ENCODE data around the gene INPP5D.
"Not testable (repeated sequence)": the region's sequence is repeated elsewhere in the genome, so short reads cannot be mapped to it uniquely, and the experiment has no call there.

INPP5D gene

GRCh38 chr2:233056961-233057605 lies 3.1 kb upstream of the INPP5D start:
- no peak for DNase-seq

- no peak for DNase-seq
Measured at GRCh38 chr2:233058717-233059546, 1.2 kb upstream of the INPP5D start.

DNA sequence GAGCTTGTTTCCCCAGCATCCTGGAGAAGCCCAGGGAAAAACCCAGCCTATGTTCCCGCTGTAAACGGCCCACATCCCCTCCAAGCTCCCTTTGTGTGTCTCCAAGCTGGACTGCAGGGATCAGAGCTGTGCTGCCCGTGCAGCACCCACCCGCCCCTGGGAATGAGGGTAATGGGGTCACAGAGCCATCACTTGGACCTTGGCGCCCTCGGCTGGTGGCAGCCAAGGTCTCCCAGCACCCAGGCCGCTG lies 670 bp upstream of the INPP5D start:
- no peak for DNase-seq

DNA sequence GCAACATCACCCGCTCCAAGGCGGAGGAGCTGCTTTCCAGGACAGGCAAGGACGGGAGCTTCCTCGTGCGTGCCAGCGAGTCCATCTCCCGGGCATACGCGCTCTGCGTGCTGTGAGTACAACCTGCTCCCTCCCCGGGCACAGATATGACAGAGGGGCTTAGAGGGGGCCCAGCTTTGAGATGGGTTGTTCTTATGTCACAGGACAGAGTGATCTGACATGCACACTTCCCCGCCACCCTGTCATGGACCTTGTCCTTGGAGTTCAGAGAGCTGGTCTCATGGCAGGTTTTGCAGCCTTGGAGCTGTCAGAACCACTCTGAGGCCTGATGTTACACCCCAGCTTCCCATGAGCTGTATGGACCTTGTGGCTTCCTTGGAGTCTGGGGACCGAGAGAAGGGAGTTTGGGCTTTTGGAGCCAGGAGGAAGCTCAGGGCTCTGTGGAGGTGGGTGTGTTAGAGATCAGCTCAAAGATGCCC lies 398 bp downstream of the INPP5D start:
- DNase-seq = no peak

DNA sequence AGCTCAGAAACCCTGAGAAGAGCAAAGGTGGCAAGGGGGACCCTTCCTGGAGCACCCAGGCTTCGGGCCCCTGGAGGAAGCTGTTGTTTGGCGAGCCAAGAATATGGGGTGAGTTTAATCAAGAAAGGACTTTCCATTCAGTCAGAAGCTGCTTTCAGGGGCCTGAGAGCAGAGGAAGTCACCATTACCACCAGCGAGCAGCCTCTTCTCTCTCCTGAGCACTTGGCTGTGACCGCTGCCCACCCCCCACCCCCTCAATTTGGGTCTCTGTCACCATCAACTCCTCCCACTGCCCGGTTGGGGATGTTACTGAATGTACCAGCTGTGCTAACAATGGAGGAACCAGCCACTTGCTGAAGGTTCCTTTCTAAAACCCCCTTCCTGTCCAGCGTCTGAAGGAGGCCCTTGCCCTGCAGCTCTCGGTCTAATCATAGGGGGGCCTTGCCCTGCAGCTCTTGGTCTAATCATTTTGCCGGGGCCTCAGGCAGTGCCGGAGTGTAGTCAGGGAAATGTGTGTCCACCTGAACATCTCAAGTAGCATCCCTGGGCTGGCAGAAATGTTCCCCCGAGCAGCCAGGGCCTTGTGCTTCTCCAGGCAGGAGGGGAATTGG lies 943 bp downstream of the INPP5D start:
- DNase-seq = no peak

GRCh38 chr2:233061591-233062450 lies 1.7 kb downstream of the INPP5D start:
- no peak for DNase-seq

- DNase-seq = no peak
Measured at GRCh38 chr2:233062451-233062850, 2.3 kb downstream of the INPP5D start.

GRCh38 chr2:233062946-233063268 lies 2.8 kb downstream of the INPP5D start:
- no peak for DNase-seq

DNA sequence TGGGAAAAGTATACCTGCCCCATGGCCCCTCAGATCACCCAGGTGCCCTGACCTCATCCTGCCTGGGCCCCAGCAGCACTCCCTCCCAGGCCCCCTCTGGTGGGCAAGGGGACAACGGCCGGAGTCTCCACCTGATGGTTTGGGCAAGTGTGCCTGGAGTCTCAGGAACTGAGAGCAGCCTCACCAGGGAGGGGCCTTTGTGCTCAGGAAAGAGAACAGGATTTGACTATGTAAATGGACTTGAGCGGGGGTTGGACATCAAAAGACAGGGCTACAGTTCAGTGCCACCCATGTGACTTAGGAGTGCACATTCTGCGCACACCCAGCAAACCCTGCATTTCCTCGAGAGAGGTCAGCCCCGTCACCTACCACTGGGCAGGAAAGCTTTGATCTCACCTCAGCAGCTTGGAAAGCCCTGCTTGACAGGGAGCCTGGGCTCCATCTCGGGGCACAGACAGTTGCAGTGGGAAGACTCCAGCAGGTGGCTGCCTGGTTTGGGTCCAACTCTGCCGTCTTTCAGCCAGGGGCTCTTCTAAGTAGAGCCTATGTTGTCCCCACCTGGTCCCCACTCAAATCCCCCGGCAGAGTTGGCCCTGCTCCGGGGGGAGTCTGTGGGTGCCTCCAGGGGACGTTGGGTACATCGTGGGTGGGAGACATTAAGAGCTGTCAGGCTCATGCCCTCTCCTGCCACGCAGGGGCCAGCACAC lies 3.3 kb downstream of the INPP5D start:
- DNase-seq = no peak

- DNase-seq = no peak
Measured at GRCh38 chr2:233063976-233064411, 3.9 kb downstream of the INPP5D start.

DNA sequence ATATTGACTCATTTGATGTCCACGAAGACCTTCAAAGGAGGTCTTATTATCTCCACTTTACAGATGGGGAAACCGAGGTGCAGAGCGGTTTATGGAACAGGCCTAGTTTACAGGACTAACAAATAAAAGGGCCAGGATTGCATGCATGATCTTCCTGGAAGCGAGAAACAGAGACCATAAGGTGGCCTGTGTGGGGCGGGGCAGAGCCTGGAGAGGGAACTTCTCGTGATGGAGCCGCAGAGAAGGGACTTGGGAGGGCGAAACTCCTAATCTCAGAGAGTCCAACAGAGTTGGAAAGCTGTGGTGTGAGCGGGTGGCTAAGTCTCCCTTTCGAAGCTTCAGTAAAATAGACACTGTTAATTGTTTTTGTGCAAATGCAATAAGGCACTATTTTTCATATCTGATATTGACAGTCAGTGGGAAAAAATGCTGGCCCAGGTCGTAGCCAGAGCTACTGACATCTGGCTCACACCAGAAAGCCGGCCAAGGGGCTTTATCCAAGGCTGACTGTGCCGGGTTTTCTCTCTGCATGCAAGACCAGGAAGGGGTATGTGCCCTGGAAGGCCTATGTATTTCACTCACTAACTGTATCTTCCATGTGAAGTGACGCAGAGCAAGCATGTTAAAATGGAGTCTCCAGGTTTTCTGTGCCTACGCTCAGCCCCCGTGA lies 4.5 kb downstream of the INPP5D start:
- DNase-seq = no peak

GRCh38 chr2:233065200-233065589 lies 5.1 kb downstream of the INPP5D start:
- not testable (repeated sequence) for DNase-seq

- DNase-seq = no peak
Measured at GRCh38 chr2:233065954-233066470, 5.9 kb downstream of the INPP5D start.

DNA sequence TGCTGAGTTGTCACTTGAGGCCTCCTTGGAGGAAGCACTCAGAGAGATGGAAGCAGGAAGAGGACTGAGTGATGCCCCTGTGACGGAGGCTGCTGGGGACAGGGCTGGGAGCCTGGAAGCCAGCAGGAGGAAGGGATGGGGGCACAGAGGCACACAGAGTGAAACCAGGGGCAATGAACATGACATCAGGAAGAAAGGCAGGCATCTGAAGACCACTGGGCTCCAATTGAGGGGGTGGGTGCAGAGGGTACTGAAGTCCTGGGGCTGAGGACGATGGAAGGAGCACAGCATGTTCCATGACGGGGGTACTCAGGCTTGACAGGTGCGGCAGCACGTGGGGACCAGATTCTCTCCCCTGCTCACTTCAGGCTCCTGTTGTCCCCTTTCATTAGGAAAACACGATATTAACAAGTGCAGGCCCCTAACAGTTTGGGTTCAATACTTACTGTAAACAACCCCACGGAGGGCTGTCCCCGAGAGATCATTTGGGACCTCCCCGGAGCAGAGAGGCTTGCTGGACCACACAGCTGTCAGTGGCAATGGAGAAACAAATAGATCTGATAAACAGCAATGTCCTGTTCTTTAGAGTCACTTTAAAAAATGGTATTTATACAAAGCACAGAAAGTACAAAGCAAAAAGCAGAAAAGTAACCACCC lies 8.7 kb downstream of the INPP5D start:
- no peak for DNase-seq

DNA sequence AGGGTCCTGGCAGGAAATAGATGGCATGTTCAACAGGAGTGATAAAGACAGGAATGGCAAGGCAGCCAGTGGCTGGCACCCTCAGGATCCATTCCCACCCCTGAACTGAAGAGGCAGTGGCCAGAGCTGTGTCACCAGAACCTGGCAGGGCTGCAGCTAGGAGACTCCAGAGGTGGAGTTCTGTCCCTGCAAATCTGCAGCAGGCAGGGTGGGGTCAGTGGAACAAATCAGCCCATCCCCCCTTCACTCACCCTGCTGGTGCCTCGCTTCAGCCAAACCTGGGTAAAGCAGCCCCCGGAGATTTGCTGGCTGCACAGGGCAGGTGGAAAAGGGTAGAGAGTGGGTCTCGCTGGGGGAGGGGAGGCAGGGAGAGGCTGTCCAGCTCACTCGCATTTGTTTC lies 12.7 kb downstream of the INPP5D start:
- DNase-seq = no peak

- no peak for DNase-seq
Measured at GRCh38 chr2:233074106-233074505, 14.0 kb downstream of the INPP5D start.

DNA sequence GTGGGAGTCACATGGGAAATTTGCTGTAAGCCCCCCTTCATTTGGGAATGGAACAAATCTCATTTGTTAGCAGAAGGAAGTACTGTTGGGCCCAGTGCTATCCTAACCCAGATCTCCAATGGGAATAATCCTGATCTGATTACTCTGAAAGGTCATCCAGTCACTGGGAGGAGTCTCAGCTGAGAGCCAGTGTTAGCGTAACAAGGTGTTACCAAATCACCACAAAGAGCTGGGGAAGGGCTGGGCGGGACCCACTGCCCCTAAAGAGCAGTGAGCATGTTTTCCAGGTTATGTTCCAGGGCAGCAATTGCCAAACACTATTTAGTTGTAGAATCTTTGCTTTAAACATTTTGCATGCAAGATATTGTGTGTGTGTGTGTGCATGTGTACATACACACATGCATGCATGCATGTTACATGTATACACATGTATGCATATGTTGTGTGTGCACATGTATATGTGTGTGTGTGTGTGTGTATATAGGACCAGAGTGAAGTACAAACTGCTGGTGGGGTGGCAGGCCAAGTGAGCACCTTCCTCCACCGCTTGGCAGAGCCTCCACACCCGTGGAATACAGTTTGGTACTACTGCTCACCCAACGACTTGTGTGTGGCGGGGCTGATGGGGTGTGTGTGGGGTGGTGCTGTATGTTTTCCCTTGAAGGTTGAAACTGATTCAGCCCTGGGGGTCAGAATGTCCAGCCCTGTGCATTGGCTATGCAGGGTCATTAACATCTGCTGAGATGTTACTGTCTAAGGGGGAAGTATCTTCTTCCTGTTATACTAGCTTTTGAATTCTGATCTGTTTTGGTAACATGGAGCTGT lies 15.2 kb downstream of the INPP5D start:
- DNase-seq = no peak

GRCh38 chr2:233075966-233076339 lies 15.8 kb downstream of the INPP5D start:
- no peak for DNase-seq

GRCh38 chr2:233076749-233077148 lies 16.6 kb downstream of the INPP5D start:
- no peak for DNase-seq

GRCh38 chr2:233079473-233079877 lies 19.3 kb downstream of the INPP5D start:
- DNase-seq = no peak

Data from kidney glomerular epithelial cell (primary cell).